ENCODE measurements around the gene CERS1.

The CERS1 gene

GRCh38 chr19:18854982-18855381 lies 41.0 kb downstream of the CERS1 start:
- no peak overlapping the region for H3K4me3 ChIP-seq (replicated peaks; ENCODE audit: low read depth, low read length)
- no peak for DNase-seq (ENCODE audit: extremely low read depth, insufficient read length)
- no peak for TF ChIP-seq CTCF (IDR thresholded peaks at IDR 0.05; ENCODE audit: insufficient read depth, low read length, poor library complexity, severe bottlenecking)
- no peaks in the 10 kb centered on the region for H3K27me3 ChIP-seq (replicated peaks; ENCODE audit: control insufficient read depth, insufficient read depth, low read length)
- H3K36me3 ChIP-seq (ENCODE audit: control insufficient read depth, insufficient read depth, low read length) = peaks cover 82% of the 10 kb centered on the region

DNA sequence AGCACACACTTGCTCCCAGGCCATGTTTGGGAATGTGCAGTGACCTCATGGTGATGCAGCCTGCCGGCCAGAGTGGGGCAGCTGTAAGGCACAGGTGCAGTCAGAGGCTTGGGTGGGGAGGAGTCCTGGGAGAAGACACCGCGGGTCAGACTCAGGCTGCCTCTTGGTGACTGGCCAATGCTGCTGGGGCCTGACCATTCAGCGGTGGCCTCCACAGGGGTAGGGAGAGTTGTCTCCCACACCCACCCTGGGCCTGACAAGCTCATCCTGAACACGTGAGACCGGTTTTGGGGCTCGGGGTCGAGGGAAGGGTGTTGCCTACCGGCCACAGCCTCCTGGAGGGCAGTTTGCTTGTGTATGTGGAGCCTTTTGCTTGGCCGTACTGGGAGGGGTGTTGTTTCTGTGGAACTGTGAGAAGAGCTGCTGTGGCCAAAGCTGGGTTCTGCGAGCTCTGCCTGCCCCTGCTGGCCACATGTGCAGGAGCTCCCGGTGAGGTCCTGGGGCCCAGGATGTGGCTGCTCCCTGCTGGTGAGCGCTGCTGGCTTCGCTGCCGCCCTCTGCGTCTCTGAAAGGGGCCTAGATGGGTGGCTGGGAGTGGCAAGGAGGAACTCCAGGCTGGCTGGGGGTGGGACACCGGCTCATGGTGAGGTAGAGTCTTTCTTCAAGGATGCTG lies 42.1 kb downstream of the CERS1 start:
- Histone ChIP-seq H3K36me3 (ENCODE audit: control insufficient read depth, insufficient read depth, low read length) (peaks cover 71% of the 10 kb centered on the region), H3K27me3 (replicated peaks; ENCODE audit: control insufficient read depth, insufficient read depth, low read length) (no peaks in the 10 kb centered on the region), H3K4me3 (replicated peaks; ENCODE audit: low read depth, low read length) (no peak overlapping the region)
- no peak for DNase-seq (ENCODE audit: extremely low read depth, insufficient read length)
- TF ChIP-seq CTCF (IDR thresholded peaks at IDR 0.05; ENCODE audit: insufficient read depth, low read length, poor library complexity, severe bottlenecking) = no peak

DNA sequence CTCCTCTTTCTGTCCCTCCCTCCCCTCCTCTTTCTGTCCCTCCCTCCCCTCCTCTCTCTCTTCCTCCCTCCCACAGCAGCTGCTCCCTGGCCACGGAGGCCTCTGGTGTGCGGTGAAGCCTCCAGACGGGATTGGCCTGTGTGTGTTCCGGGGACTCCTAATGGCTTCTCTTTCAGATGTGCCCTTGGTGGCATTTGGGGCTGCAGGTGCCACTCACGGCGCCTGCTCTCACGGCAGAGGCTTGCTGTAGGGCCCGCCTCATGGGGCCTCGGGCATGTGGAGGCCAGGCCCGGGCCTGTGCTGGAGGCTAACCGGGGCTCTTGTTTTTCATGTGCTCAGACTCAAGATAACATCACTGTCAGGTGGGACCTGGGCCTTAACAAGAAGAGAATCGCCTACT lies 43.3 kb downstream of the CERS1 start:
- H3K36me3 ChIP-seq (ENCODE audit: control insufficient read depth, insufficient read depth, low read length) = peaks cover 68% of the 10 kb centered on the region
- DNase-seq (ENCODE audit: extremely low read depth, insufficient read length) = no peak
- no peak for TF ChIP-seq CTCF (IDR thresholded peaks at IDR 0.05; ENCODE audit: insufficient read depth, low read length, poor library complexity, severe bottlenecking)
- H3K27me3 ChIP-seq (replicated peaks; ENCODE audit: control insufficient read depth, insufficient read depth, low read length) = no peaks in the 10 kb centered on the region
- H3K4me3 ChIP-seq (replicated peaks; ENCODE audit: low read depth, low read length) = no peak overlapping the region

DNA sequence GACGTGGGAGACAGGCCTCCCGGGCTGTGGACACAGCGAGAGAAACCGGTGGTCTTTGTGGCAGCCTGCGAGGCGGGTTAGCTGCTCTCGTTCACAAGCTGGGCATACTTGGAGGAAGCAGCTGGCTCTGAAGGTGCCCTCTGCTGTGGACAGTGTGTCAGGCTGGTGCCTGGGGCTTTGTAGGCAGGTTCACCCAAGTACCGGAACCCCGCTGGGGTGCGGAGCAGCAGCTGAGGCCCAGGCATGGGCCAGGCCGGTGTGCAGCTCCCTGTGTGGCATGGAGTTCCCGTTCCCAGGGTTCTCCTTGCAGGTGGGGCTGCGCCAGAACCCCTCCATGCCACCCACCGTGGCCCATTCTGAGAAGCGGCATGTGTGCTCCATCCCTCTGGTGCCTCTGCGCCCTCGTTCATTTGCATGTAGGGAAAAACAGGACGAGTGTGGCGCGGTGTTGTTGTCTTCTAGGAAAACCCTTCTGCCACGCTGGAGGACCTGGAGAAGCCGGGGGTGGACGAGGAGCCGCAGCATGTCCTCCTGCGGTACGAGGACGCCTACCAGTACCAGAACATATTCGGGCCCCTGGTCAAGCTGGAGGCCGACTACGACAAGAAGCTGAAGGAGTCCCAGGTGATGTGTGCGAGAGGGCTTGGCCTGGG lies 44.2 kb downstream of the CERS1 start:
- no peak overlapping the region for H3K4me3 ChIP-seq (replicated peaks; ENCODE audit: low read depth, low read length)
- peaks cover 60% of the 10 kb centered on the region for H3K36me3 ChIP-seq (ENCODE audit: control insufficient read depth, insufficient read depth, low read length)
- no peak for DNase-seq (ENCODE audit: extremely low read depth, insufficient read length)
- TF ChIP-seq CTCF (IDR thresholded peaks at IDR 0.05; ENCODE audit: insufficient read depth, low read length, poor library complexity, severe bottlenecking) = no peak
- H3K27me3 ChIP-seq (replicated peaks; ENCODE audit: control insufficient read depth, insufficient read depth, low read length) = no peaks in the 10 kb centered on the region

- Histone ChIP-seq H3K4me3 (replicated peaks; ENCODE audit: low read depth, low read length) (no peak overlapping the region), H3K36me3 (ENCODE audit: control insufficient read depth, insufficient read depth, low read length) (peaks cover 57% of the 10 kb centered on the region), H3K27me3 (replicated peaks; ENCODE audit: control insufficient read depth, insufficient read depth, low read length) (no peaks in the 10 kb centered on the region)
- TF ChIP-seq CTCF (IDR thresholded peaks at IDR 0.05; ENCODE audit: insufficient read depth, low read length, poor library complexity, severe bottlenecking) = no peak
- no peak for DNase-seq (ENCODE audit: extremely low read depth, insufficient read length)
Observed at GRCh38 chr19:18850471-18851375, 45.2 kb downstream of the CERS1 start.

Measured in GM06990 (cell line).